ENCODE results near the gene ELF5. TPM values are rescaled to one million over a fixed set of nuclear protein-coding genes. Genes with fewer than 3 reads are reported as not detected.
A peak's percentile ranks its signal among the peaks of the same experiment; 100 is the strongest.

The ELF5 gene
- total RNA-seq, 1 experiment from 2014 or later: 0.11 TPM

GRCh38 chr11:34493926-34494595, 19.5 kb downstream of the ELF5 start:
- no peak for ATAC-seq
- H3F3A ChIP-seq (ENCODE audit: low read length, unreplicated experiment): no peaks in the 10 kb centered on the region
- no peaks in the 10 kb centered on the region for H3K36me3 ChIP-seq (ENCODE audit: low read depth, low read length)
- no peaks in the 10 kb centered on the region for H3K79me2 ChIP-seq (ENCODE audit: low read length)
- ChIA-PET POLR2A (ENCODE audit: unreplicated experiment) (no interaction called here), CTCF (no interaction called here)
- H3K9me3 ChIP-seq (ENCODE audit: low read length): no peaks in the 10 kb centered on the region
- no peaks in the 10 kb centered on the region for H3K27me3 ChIP-seq (ENCODE audit: low read length)
- DNase-seq: no peak
- H3K4me2 ChIP-seq (ENCODE audit: low read length): no peak overlapping the region
- H3K27ac ChIP-seq (ENCODE audit: low read length): no peak overlapping the region
- no peak overlapping the region for H3K9ac ChIP-seq (ENCODE audit: low read length)
- BruUV-seq (replicated peaks): no TSS peak
- no peak overlapping the region for H3K4me3 ChIP-seq (ENCODE audit: low read length)
- H2AFZ ChIP-seq (ENCODE audit: low read length): no peak overlapping the region
- no peaks in the 10 kb centered on the region for H3K9me2 ChIP-seq (replicated peaks; ENCODE audit: low read length)
- intact Hi-C loops (cut with micrococcal nuclease): loop anchor here (1.0 kb wide), 1 partner anchor 128 kb away; no protein-coding TSS in a partner anchor
- peaks cover 7% of the 10 kb centered on the region for H3K4me1 ChIP-seq (ENCODE audit: insufficient read depth, low read length)
- TF ChIP-seq EZH2 (IDR thresholded peaks at IDR 0.05; ENCODE audit: low read length, unreplicated experiment) (no peak), EZH2phosphoT487 (IDR thresholded peaks at IDR 0.05; ENCODE audit: borderline replicate concordance, low read length) (no peak)
- TF ChIP-seq, protein P1, sequence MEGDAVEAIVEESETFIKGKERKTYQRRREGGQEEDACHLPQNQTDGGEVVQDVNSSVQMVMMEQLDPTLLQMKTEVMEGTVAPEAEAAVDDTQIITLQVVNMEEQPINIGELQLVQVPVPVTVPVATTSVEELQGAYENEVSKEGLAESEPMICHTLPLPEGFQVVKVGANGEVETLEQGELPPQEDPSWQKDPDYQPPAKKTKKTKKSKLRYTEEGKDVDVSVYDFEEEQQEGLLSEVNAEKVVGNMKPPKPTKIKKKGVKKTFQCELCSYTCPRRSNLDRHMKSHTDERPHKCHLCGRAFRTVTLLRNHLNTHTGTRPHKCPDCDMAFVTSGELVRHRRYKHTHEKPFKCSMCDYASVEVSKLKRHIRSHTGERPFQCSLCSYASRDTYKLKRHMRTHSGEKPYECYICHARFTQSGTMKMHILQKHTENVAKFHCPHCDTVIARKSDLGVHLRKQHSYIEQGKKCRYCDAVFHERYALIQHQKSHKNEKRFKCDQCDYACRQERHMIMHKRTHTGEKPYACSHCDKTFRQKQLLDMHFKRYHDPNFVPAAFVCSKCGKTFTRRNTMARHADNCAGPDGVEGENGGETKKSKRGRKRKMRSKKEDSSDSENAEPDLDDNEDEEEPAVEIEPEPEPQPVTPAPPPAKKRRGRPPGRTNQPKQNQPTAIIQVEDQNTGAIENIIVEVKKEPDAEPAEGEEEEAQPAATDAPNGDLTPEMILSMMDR (conservative IDR thresholded peaks at IDR 0.05; ENCODE audit: low read depth, low read length): no peak
- no peaks in the 10 kb centered on the region for H4K20me1 ChIP-seq (ENCODE audit: low read length)

DNA sequence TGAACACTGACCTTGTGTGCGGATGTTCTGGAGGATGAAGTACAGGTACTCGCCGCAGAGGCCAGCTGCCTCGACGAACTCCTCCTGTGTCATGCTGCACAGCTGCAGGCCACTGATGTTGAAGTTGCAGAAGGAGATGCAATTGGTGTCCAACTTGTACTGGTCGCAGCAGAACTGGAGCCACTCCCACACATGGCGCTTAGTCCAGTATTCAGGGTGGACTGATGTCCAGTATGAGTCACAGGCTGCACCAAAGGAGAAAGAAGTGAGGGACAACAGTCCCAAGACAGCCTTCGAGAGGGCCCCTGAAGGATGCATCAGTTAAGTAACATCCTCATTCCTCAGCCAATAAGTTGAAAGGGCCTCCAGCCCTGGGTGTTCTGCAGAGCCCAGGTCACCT, 20.1 kb downstream of the ELF5 start:
- H4K20me1 ChIP-seq (ENCODE audit: low read length): no peaks in the 10 kb centered on the region
- H3K4me1 ChIP-seq (ENCODE audit: insufficient read depth, low read length): peaks cover 7% of the 10 kb centered on the region
- H2AFZ ChIP-seq (ENCODE audit: low read length): no peak overlapping the region
- intact Hi-C loops (cut with micrococcal nuclease): loop anchor here (1.0 kb wide), 1 partner anchor 127 kb away; no protein-coding TSS in a partner anchor
- H3K36me3 ChIP-seq (ENCODE audit: low read depth, low read length): no peaks in the 10 kb centered on the region
- no peaks in the 10 kb centered on the region for H3K27me3 ChIP-seq (ENCODE audit: low read length)
- CTCF ChIA-PET: no interaction called here
- no TSS peak for BruUV-seq (replicated peaks)
- no peak overlapping the region for H3K4me3 ChIP-seq (ENCODE audit: low read length)
- H3K9me2 ChIP-seq (replicated peaks; ENCODE audit: low read length): no peaks in the 10 kb centered on the region
- H3K9me3 ChIP-seq (ENCODE audit: low read length): no peaks in the 10 kb centered on the region
- TF ChIP-seq EZH2 (IDR thresholded peaks at IDR 0.05; ENCODE audit: low read length, unreplicated experiment) (no peak), EZH2phosphoT487 (IDR thresholded peaks at IDR 0.05; ENCODE audit: borderline replicate concordance, low read length) (no peak)
- TF ChIP-seq, protein P1 (conservative IDR thresholded peaks at IDR 0.05; ENCODE audit: low read depth, low read length): no peak
- H3K9ac ChIP-seq (ENCODE audit: low read length): no peak overlapping the region
- H3K4me2 ChIP-seq (ENCODE audit: low read length): no peak overlapping the region
- no peak for ATAC-seq
- no peak for DNase-seq
- POLR2A ChIA-PET (ENCODE audit: unreplicated experiment): no interaction called here
- H3F3A ChIP-seq (ENCODE audit: low read length, unreplicated experiment): no peaks in the 10 kb centered on the region
- H3K79me2 ChIP-seq (ENCODE audit: low read length): no peaks in the 10 kb centered on the region
- H3K27ac ChIP-seq (ENCODE audit: low read length): no peak overlapping the region

DNA sequence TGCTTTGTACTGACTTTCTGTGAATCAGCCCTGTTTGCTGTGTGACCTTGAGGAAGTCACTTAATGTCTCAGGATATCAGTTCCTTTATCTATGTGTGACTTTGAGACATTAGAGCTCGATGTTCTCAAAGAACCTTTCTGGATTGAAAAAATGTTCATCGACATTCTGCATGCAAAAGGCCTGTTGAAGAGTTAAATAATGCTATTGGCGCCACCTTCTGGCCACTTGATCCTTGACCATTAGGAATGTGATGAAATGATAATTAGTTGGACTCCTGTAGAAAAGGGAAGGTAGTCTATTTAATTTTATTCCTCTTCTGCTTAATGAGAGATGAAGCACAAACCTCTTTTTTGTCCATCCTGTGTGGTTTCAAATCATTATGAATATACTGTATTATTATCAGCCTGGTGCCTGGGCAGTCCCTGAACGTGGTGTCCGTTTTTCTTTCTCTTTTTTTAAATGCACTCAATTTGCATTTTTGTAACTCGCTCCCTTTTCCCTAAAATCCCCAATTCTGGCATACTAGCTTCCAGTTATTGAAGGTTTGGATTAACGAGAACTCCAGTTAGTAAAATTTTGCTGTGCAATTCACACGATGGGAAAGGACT, 20.7 kb downstream of the ELF5 start:
- BruUV-seq (replicated peaks): no TSS peak
- no peaks in the 10 kb centered on the region for H3K36me3 ChIP-seq (ENCODE audit: low read depth, low read length)
- H3K4me3 ChIP-seq (ENCODE audit: low read length): no peak overlapping the region
- H3K9me3 ChIP-seq (ENCODE audit: low read length): no peaks in the 10 kb centered on the region
- no peak overlapping the region for H3K4me2 ChIP-seq (ENCODE audit: low read length)
- H3K9ac ChIP-seq (ENCODE audit: low read length): no peak overlapping the region
- H2AFZ ChIP-seq (ENCODE audit: low read length): no peak overlapping the region
- H3K27me3 ChIP-seq (ENCODE audit: low read length): no peaks in the 10 kb centered on the region
- H3K79me2 ChIP-seq (ENCODE audit: low read length): no peaks in the 10 kb centered on the region
- ChIA-PET CTCF (interaction anchor here (0.5 to 1.2 kb wide), 7 partner anchors 112 to 1005 kb away, joined by 3 to 15 read pairs (median 4); no protein-coding TSS in a partner anchor), POLR2A (ENCODE audit: unreplicated experiment) (no interaction called here)
- H4K20me1 ChIP-seq (ENCODE audit: low read length): no peaks in the 10 kb centered on the region
- peaks cover 7% of the 10 kb centered on the region for H3K4me1 ChIP-seq (ENCODE audit: insufficient read depth, low read length)
- no peaks in the 10 kb centered on the region for H3K9me2 ChIP-seq (replicated peaks; ENCODE audit: low read length)
- H3F3A ChIP-seq (ENCODE audit: low read length, unreplicated experiment): no peaks in the 10 kb centered on the region
- ATAC-seq: 0 out of 2 replicates have a peak, but pooled peaks have one; percentile 44
- H3K27ac ChIP-seq (ENCODE audit: low read length): no peak overlapping the region
- TF ChIP-seq EZH2 (IDR thresholded peaks at IDR 0.05; ENCODE audit: low read length, unreplicated experiment): no peak
- TF ChIP-seq, protein P1 (conservative IDR thresholded peaks at IDR 0.05; ENCODE audit: low read depth, low read length): peak; percentile 84
- peak; percentile 72 for DNase-seq
- intact Hi-C loops (cut with micrococcal nuclease): loop anchor here (1.0 kb wide), 1 partner anchor 127 kb away; no protein-coding TSS in a partner anchor
